ENCODE data around the gene TNFAIP8L1.

The TNFAIP8L1 gene

GRCh38 chr19:4702764-4703163, 63.4 kb downstream of the TNFAIP8L1 start:
- DNase-seq (ENCODE audit: low read depth), result no peak

GRCh38 chr19:4703671-4704316, 64.5 kb downstream of the TNFAIP8L1 start:
- no peak for DNase-seq (ENCODE audit: low read depth)

DNA sequence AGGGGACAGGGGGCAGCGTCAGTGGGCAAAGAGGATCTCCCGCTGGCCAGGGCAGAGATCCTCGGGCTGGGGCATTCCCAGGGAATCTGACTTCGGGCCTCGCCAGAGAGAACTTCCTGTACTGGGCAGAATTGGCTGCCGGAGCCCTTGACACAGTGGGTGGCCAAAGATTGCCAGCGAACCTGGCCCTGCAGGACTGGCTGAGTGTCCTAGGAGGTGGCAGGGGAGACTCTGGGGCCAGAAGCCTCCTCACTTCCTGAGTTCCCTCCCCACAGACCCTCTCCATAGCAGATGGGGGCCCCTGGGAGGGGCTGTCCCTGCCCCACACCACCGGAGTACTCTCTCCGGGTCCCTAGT, 65.0 kb downstream of the TNFAIP8L1 start:
- no peak for DNase-seq (ENCODE audit: low read depth)

All from activated T-cell treated with anti-CD3 and anti-CD28 coated beads for 48 hours (primary cell).